HEK293 (cell line): ENCODE results near the gene ERO1B.

Experiments used
- KLF9 ChIP-seq: fragments of 450-650 bp; formaldehyde crosslinking; IDR thresholded peaks from 2 replicates; pipeline ENCODE4 v1.5.1; 2016; ENCODE audit warnings: missing biosample characterization, missing genetic modification characterization, low read depth
- MYNN ChIP-seq: fragments of 450-650 bp; formaldehyde crosslinking; IDR thresholded peaks from 2 replicates; pipeline ENCODE4 v1.5.1; 2016; ENCODE audit warnings: missing biosample characterization, missing genetic modification characterization, borderline replicate concordance
- ZBTB17 ChIP-seq: fragments of 450-650 bp; formaldehyde crosslinking; IDR thresholded peaks from 2 replicates; pipeline ENCODE4 v1.5.1; 2016; ENCODE audit warnings: missing biosample characterization, missing genetic modification characterization
- ZBTB44 ChIP-seq: fragments of 450-650 bp; IDR thresholded peaks from 2 replicates; pipeline ENCODE4 v1.5.1; 2018; ENCODE audit warnings: missing biosample characterization, mild to moderate bottlenecking, missing genetic modification characterization
- ZEB2 ChIP-seq: fragments of 450-650 bp; formaldehyde crosslinking; IDR thresholded peaks from 2 replicates; pipeline ENCODE4 v1.5.1; 2016; ENCODE audit warnings: missing biosample characterization, missing genetic modification characterization
- ZNF677 ChIP-seq: fragments of 450-650 bp; IDR thresholded peaks from 2 replicates; pipeline ENCODE4 v1.5.0; 2018; ENCODE audit warnings: missing biosample characterization, mild to moderate bottlenecking, missing genetic modification characterization, moderate library complexity
- TF ChIP-seq, protein P1 (sequence below): fragments of 450-650 bp; formaldehyde crosslinking; optimal IDR thresholded peaks from 2 replicates; pipeline ENCODE3; 2016; ENCODE audit warnings: missing biosample characterization, mild to moderate bottlenecking, missing genetic modification characterization
- TF ChIP-seq, protein P2 (sequence below): fragments of 450-650 bp; formaldehyde crosslinking; IDR thresholded peaks from 2 replicates; pipeline ENCODE4 v1.5.1; 2016; ENCODE audit warnings: missing biosample characterization, missing genetic modification characterization
- TF ChIP-seq, protein P3 (sequence below): fragments of 450-650 bp; formaldehyde crosslinking; IDR thresholded peaks from 2 replicates; pipeline ENCODE4 v1.5.1; 2016; ENCODE audit warnings: missing biosample characterization, missing genetic modification characterization
- TF ChIP-seq, protein P4 (sequence below): fragments of 450-650 bp; formaldehyde crosslinking; IDR thresholded peaks from 2 replicates; pipeline ENCODE4 v1.5.1; 2016; ENCODE audit warnings: missing biosample characterization, missing genetic modification characterization
- TF ChIP-seq, protein P5 (sequence below): fragments of 450-650 bp; formaldehyde crosslinking; IDR thresholded peaks from 2 replicates; pipeline ENCODE4 v1.5.1; 2016; ENCODE audit warnings: missing biosample characterization, missing genetic modification characterization

DNA sequence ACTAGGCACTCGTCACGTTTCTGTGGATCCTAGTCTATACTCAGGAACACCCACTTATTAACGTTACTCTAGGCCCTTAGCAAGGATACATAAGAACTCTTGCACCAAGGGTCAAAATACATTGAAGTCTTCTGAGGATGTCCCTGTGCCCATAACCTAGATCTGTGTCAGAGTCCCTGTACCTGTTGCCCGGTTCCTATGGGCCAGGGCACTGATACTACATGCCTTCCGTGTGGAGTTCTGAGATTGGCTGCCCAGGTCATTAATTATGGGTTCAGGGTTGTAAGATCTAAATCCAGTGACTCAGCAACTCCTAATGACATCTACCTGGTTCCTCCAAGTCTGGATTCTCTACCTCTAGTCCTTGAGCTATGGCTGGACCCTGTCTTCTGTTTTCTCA is 69.9 kb downstream of the ERO1B start:
- TF ChIP-seq, protein P1, sequence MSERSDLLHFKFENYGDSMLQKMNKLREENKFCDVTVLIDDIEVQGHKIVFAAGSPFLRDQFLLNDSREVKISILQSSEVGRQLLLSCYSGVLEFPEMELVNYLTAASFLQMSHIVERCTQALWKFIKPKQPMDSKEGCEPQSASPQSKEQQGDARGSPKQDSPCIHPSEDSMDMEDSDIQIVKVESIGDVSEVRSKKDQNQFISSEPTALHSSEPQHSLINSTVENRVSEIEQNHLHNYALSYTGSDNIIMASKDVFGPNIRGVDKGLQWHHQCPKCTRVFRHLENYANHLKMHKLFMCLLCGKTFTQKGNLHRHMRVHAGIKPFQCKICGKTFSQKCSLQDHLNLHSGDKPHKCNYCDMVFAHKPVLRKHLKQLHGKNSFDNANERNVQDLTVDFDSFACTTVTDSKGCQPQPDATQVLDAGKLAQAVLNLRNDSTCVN (tag by site-specific recombination), result no peak
- TF ChIP-seq, protein P2, sequence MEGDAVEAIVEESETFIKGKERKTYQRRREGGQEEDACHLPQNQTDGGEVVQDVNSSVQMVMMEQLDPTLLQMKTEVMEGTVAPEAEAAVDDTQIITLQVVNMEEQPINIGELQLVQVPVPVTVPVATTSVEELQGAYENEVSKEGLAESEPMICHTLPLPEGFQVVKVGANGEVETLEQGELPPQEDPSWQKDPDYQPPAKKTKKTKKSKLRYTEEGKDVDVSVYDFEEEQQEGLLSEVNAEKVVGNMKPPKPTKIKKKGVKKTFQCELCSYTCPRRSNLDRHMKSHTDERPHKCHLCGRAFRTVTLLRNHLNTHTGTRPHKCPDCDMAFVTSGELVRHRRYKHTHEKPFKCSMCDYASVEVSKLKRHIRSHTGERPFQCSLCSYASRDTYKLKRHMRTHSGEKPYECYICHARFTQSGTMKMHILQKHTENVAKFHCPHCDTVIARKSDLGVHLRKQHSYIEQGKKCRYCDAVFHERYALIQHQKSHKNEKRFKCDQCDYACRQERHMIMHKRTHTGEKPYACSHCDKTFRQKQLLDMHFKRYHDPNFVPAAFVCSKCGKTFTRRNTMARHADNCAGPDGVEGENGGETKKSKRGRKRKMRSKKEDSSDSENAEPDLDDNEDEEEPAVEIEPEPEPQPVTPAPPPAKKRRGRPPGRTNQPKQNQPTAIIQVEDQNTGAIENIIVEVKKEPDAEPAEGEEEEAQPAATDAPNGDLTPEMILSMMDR (tag by site-specific recombination), result no peak
- TF ChIP-seq ZEB2, result no peak
- TF ChIP-seq, protein P3, sequence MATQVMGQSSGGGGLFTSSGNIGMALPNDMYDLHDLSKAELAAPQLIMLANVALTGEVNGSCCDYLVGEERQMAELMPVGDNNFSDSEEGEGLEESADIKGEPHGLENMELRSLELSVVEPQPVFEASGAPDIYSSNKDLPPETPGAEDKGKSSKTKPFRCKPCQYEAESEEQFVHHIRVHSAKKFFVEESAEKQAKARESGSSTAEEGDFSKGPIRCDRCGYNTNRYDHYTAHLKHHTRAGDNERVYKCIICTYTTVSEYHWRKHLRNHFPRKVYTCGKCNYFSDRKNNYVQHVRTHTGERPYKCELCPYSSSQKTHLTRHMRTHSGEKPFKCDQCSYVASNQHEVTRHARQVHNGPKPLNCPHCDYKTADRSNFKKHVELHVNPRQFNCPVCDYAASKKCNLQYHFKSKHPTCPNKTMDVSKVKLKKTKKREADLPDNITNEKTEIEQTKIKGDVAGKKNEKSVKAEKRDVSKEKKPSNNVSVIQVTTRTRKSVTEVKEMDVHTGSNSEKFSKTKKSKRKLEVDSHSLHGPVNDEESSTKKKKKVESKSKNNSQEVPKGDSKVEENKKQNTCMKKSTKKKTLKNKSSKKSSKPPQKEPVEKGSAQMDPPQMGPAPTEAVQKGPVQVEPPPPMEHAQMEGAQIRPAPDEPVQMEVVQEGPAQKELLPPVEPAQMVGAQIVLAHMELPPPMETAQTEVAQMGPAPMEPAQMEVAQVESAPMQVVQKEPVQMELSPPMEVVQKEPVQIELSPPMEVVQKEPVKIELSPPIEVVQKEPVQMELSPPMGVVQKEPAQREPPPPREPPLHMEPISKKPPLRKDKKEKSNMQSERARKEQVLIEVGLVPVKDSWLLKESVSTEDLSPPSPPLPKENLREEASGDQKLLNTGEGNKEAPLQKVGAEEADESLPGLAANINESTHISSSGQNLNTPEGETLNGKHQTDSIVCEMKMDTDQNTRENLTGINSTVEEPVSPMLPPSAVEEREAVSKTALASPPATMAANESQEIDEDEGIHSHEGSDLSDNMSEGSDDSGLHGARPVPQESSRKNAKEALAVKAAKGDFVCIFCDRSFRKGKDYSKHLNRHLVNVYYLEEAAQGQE (tag by site-specific recombination), result no peak
- no peak for TF ChIP-seq ZBTB17 (tag by site-specific recombination)
- TF ChIP-seq ZBTB44 (tag by site-specific recombination), result no peak
- TF ChIP-seq MYNN (tag by site-specific recombination), result no peak
- no peak for TF ChIP-seq ZNF677 (tag by site-specific recombination)
- TF ChIP-seq, protein P4, sequence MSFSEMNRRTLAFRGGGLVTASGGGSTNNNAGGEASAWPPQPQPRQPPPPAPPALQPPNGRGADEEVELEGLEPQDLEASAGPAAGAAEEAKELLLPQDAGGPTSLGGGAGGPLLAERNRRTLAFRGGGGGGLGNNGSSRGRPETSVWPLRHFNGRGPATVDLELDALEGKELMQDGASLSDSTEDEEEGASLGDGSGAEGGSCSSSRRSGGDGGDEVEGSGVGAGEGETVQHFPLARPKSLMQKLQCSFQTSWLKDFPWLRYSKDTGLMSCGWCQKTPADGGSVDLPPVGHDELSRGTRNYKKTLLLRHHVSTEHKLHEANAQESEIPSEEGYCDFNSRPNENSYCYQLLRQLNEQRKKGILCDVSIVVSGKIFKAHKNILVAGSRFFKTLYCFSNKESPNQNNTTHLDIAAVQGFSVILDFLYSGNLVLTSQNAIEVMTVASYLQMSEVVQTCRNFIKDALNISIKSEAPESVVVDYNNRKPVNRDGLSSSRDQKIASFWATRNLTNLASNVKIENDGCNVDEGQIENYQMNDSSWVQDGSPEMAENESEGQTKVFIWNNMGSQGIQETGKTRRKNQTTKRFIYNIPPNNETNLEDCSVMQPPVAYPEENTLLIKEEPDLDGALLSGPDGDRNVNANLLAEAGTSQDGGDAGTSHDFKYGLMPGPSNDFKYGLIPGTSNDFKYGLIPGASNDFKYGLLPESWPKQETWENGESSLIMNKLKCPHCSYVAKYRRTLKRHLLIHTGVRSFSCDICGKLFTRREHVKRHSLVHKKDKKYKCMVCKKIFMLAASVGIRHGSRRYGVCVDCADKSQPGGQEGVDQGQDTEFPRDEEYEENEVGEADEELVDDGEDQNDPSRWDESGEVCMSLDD (tag by site-specific recombination), result no peak
- TF ChIP-seq KLF9, result no peak
- TF ChIP-seq, protein P5, sequence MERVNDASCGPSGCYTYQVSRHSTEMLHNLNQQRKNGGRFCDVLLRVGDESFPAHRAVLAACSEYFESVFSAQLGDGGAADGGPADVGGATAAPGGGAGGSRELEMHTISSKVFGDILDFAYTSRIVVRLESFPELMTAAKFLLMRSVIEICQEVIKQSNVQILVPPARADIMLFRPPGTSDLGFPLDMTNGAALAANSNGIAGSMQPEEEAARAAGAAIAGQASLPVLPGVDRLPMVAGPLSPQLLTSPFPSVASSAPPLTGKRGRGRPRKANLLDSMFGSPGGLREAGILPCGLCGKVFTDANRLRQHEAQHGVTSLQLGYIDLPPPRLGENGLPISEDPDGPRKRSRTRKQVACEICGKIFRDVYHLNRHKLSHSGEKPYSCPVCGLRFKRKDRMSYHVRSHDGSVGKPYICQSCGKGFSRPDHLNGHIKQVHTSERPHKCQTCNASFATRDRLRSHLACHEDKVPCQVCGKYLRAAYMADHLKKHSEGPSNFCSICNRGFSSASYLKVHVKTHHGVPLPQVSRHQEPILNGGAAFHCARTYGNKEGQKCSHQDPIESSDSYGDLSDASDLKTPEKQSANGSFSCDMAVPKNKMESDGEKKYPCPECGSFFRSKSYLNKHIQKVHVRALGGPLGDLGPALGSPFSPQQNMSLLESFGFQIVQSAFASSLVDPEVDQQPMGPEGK (tag by site-specific recombination), result no peak
